Neural progenitor cell (in vitro differentiated cells): ENCODE results near the gene KIF18A. TPM values are rescaled to one million over a fixed set of nuclear protein-coding genes. Genes with fewer than 3 reads are reported as not detected.

Source experiments
- DNase-seq: peaks from one replicate; pipeline ENCODE4 v3.0.0-alpha.2; 2016; ENCODE audit warnings: low spot score
- H2AFZ ChIP-seq: fragments of 200-600 bp; sonication (generic); replicated peaks from 2 replicates; pipeline ENCODE4 v1.6.1; 2016; ENCODE audit warnings: antibody characterized with exemption
- H3F3A ChIP-seq: fragments of 200-600 bp; sonication (generic); 2 replicates; pipeline ENCODE4 v1.6.1; 2016; ENCODE audit warnings: antibody characterized with exemption, low read depth
- H3K27ac ChIP-seq: fragments of 200-600 bp; sonication (generic); 2 replicates; pipeline ENCODE4 v1.5.1; 2016; ENCODE audit warnings: mild to moderate bottlenecking
- H3K27me3 ChIP-seq: fragments of 200-600 bp; sonication (generic); 2 replicates; pipeline ENCODE4 v1.6.1; 2016; ENCODE audit warnings: mild to moderate bottlenecking, moderate library complexity
- H3K36me3 ChIP-seq: fragments of 200-600 bp; sonication (generic); 2 replicates; pipeline ENCODE4 v1.5.1; 2016
- H3K4me1 ChIP-seq: fragments of 200-600 bp; sonication (generic); 2 replicates; pipeline ENCODE4 v1.6.1; 2016; ENCODE audit warnings: mixed run types
- H3K4me2 ChIP-seq: fragments of 200-600 bp; sonication (generic); 2 replicates; pipeline ENCODE4 v1.6.1; 2016
- H3K4me3 ChIP-seq: fragments of 200-600 bp; sonication (generic); 2 replicates; pipeline ENCODE4 v1.5.1; 2016
- H3K79me2 ChIP-seq: fragments of 200-600 bp; sonication (generic); 2 replicates; pipeline ENCODE4 v1.6.1; 2016; ENCODE audit warnings: low read depth
- H3K9ac ChIP-seq: fragments of 200-600 bp; sonication (generic); 2 replicates; pipeline ENCODE4 v1.6.1; 2016
- H3K9me3 ChIP-seq: fragments of 200-600 bp; sonication (generic); 2 replicates; pipeline ENCODE4 v1.5.1; 2016; ENCODE audit warnings: low read depth
- H4K20me1 ChIP-seq: fragments of 200-600 bp; sonication (generic); 2 replicates; pipeline ENCODE4 v1.6.1; 2016; ENCODE audit warnings: low read depth
- H3K27ac Mint-ChIP-seq: 3 replicates; pipeline ENCODE4 v1.8.0; 2021; ENCODE audit warnings: mixed read lengths
- H3K27me3 Mint-ChIP-seq: 2 replicates; pipeline ENCODE4 v1.8.0; 2022; ENCODE audit warnings: low read depth, mild to moderate bottlenecking, inconsistent platforms, moderate library complexity, mixed read lengths; ENCODE audit not compliant: insufficient read depth
- H3K36me3 Mint-ChIP-seq: 3 replicates; pipeline ENCODE4 v1.8.0; 2021; ENCODE audit warnings: mixed read lengths
- H3K4me1 Mint-ChIP-seq: 3 replicates; pipeline ENCODE4 v1.8.0; 2021; ENCODE audit warnings: mixed read lengths
- H3K4me3 Mint-ChIP-seq: 3 replicates; pipeline ENCODE4 v1.8.0; 2021; ENCODE audit warnings: mild to moderate bottlenecking, moderate library complexity, mixed read lengths
- H3K9me3 Mint-ChIP-seq: 3 replicates; pipeline ENCODE4 v1.8.0; 2020; ENCODE audit warnings: mixed read lengths
- CTCF ChIP-seq: fragments of 200-600 bp; sonication (generic); IDR thresholded peaks from 2 replicates; pipeline ENCODE4 v1.5.1; 2017; ENCODE audit warnings: antibody characterized with exemption, mild to moderate bottlenecking
- EZH2 ChIP-seq: fragments of 200-600 bp; sonication (generic); IDR thresholded peaks from 2 replicates; pipeline ENCODE4 v1.6.1; 2017; ENCODE audit warnings: antibody characterized with exemption, mild to moderate bottlenecking, moderate library complexity
- EZH2phosphoT487 ChIP-seq: fragments of 200-600 bp; sonication (generic); IDR thresholded peaks from 2 replicates; pipeline ENCODE4 v1.6.1; 2017; ENCODE audit warnings: antibody characterized with exemption
- total RNA-seq: library from RNA; depleted of rRNA; stranded (reverse); fragments of >200 nt; gene quantifications from 2 replicates; pipeline ENCODE4 v1.2.3, GENCODE V29; 2015; ENCODE audit warnings: low replicate concordance

The KIF18A gene
- total RNA-seq, 1 donor from 2014 or later = 84.5 TPM

- no peaks in the 10 kb centered on the region for H3K9me3 ChIP-seq
- Mint-ChIP-seq H3K27me3 (no peaks in the 10 kb centered on the region), H3K9me3 (no peaks in the 10 kb centered on the region), H3K4me3 (no peak overlapping the region), H3K36me3 (peaks cover 20% of the 10 kb centered on the region), H3K27ac (no peak overlapping the region), H3K4me1 (no peaks in the 10 kb centered on the region)
- H3K4me2 ChIP-seq = no peak overlapping the region
- no peaks in the 10 kb centered on the region for H3K4me1 ChIP-seq
- no peaks in the 10 kb centered on the region for H3K27me3 ChIP-seq
- DNase-seq = no peak
- no peaks in the 10 kb centered on the region for H4K20me1 ChIP-seq
- no peak for TF ChIP-seq CTCF
- no peak for TF ChIP-seq EZH2phosphoT487
- TF ChIP-seq EZH2 = no peak
- H3K27ac ChIP-seq = no peak overlapping the region
- no peaks in the 10 kb centered on the region for H3F3A ChIP-seq
- peaks cover 39% of the 10 kb centered on the region for H3K36me3 ChIP-seq
- no peak overlapping the region for H2AFZ ChIP-seq
- no peak overlapping the region for H3K4me3 ChIP-seq
- no peak overlapping the region for H3K9ac ChIP-seq
- no peaks in the 10 kb centered on the region for H3K79me2 ChIP-seq
These were observed 24.8 kb downstream of the KIF18A start for GRCh38 chr11:28083118-28083517.

- Mint-ChIP-seq H3K27ac (no peak overlapping the region), H3K9me3 (no peaks in the 10 kb centered on the region), H3K4me3 (no peak overlapping the region), H3K36me3 (peaks cover 12% of the 10 kb centered on the region), H3K27me3 (no peaks in the 10 kb centered on the region), H3K4me1 (no peaks in the 10 kb centered on the region)
- Histone ChIP-seq H3K9ac (no peak overlapping the region), H3K27ac (no peak overlapping the region), H3K79me2 (no peaks in the 10 kb centered on the region), H3K9me3 (no peaks in the 10 kb centered on the region), H3K4me3 (no peak overlapping the region), H2AFZ (no peak overlapping the region), H3K36me3 (peaks cover 33% of the 10 kb centered on the region), H3K27me3 (no peaks in the 10 kb centered on the region), H3F3A (no peaks in the 10 kb centered on the region), H3K4me1 (no peaks in the 10 kb centered on the region), H4K20me1 (no peaks in the 10 kb centered on the region), H3K4me2 (no peak overlapping the region)
- DNase-seq = no peak
- TF ChIP-seq EZH2phosphoT487 (no peak), CTCF (no peak), EZH2 (no peak)
These were observed 30.4 kb downstream of the KIF18A start for GRCh38 chr11:28077521-28077920.

- Histone ChIP-seq H3K27me3 (no peaks in the 10 kb centered on the region), H4K20me1 (no peaks in the 10 kb centered on the region), H3K4me2 (no peak overlapping the region), H3K36me3 (peaks cover 7% of the 10 kb centered on the region), H3K27ac (no peak overlapping the region), H3K4me1 (no peaks in the 10 kb centered on the region), H3K79me2 (no peaks in the 10 kb centered on the region), H3K9me3 (no peaks in the 10 kb centered on the region), H2AFZ (no peak overlapping the region), H3K4me3 (no peak overlapping the region), H3K9ac (no peak overlapping the region), H3F3A (no peaks in the 10 kb centered on the region)
- Mint-ChIP-seq H3K4me1 (no peaks in the 10 kb centered on the region), H3K36me3 (peaks cover 13% of the 10 kb centered on the region), H3K4me3 (no peak overlapping the region), H3K27me3 (no peaks in the 10 kb centered on the region), H3K27ac (no peak overlapping the region), H3K9me3 (no peaks in the 10 kb centered on the region)
- TF ChIP-seq EZH2 (no peak), EZH2phosphoT487 (no peak), CTCF (no peak)
- DNase-seq = no peak
These were observed 35.6 kb downstream of the KIF18A start for GRCh38 chr11:28072321-28072720.
